HepG2 (cell line): ENCODE results near the gene SLC7A10. TPM values are rescaled to one million over a fixed set of nuclear protein-coding genes. Genes with fewer than 3 reads are reported as not detected.

ENCODE experiments used
- CENPBD1 ChIP-seq: sonication (generic); formaldehyde crosslinking; IDR thresholded peaks from 2 replicates; pipeline ENCODE4 v1.8.0; 2022; ENCODE audit warnings: missing genetic modification reagents, low read depth, mild to moderate bottlenecking, borderline replicate concordance
- CTCF ChIP-seq: sonication (generic); formaldehyde crosslinking; IDR thresholded peaks from 2 replicates; pipeline ENCODE4 v1.5.0; 2020; ENCODE audit warnings: mild to moderate bottlenecking, missing genetic modification reagents, moderate library complexity
- KIAA2018 ChIP-seq: sonication (generic); formaldehyde crosslinking; IDR thresholded peaks from 2 replicates; pipeline ENCODE4 v1.5.0; 2020; ENCODE audit warnings: mild to moderate bottlenecking, missing genetic modification reagents, borderline replicate concordance
- KMT2A ChIP-seq: sonication (generic); formaldehyde crosslinking; IDR thresholded peaks from 2 replicates; pipeline ENCODE4 v1.4.0; 2020; ENCODE audit warnings: missing genetic modification reagents
- MXD4 ChIP-seq: IDR thresholded peaks from 2 replicates; pipeline ENCODE4 v1.6.1; 2016; ENCODE audit warnings: mild to moderate bottlenecking, missing biosample characterization, missing genetic modification reagents
- NFKBIZ ChIP-seq: IDR thresholded peaks from 2 replicates; pipeline ENCODE4 v1.6.1; 2018; ENCODE audit warnings: missing genetic modification reagents, missing compliant biosample characterization
- PHF8 ChIP-seq: sonication (generic); formaldehyde crosslinking; IDR thresholded peaks from 2 replicates; pipeline ENCODE4 v1.5.0; 2020; ENCODE audit warnings: missing genetic modification reagents
- PITX1 ChIP-seq: sonication (generic); formaldehyde crosslinking; IDR thresholded peaks from 2 replicates; pipeline ENCODE4 v1.5.1; 2020; ENCODE audit warnings: mild to moderate bottlenecking, missing genetic modification reagents
- SNAPC2 ChIP-seq: sonication (generic); formaldehyde crosslinking; IDR thresholded peaks from 2 replicates; pipeline ENCODE4 v1.8.1; 2022; ENCODE audit warnings: mild to moderate bottlenecking, missing genetic modification reagents
- THAP7 ChIP-seq: sonication (generic); formaldehyde crosslinking; IDR thresholded peaks from 2 replicates; pipeline ENCODE4 v1.8.1; 2023; ENCODE audit warnings: mild to moderate bottlenecking, missing genetic modification reagents
- ZBTB10 ChIP-seq: sonication (generic); formaldehyde crosslinking; IDR thresholded peaks from 2 replicates; pipeline ENCODE4 v1.4.0; 2020; ENCODE audit warnings: missing genetic modification reagents, borderline replicate concordance
- ZC3H4 ChIP-seq: sonication (generic); formaldehyde crosslinking; IDR thresholded peaks from 2 replicates; pipeline ENCODE4 v1.4.0; 2020; ENCODE audit warnings: missing genetic modification reagents, borderline replicate concordance
- ZFP36L1 ChIP-seq: sonication (generic); formaldehyde crosslinking; IDR thresholded peaks from 2 replicates; pipeline ENCODE4 v1.8.0; 2022; ENCODE audit warnings: mild to moderate bottlenecking, missing genetic modification reagents, moderate library complexity
- ZIK1 ChIP-seq: sonication (generic); formaldehyde crosslinking; IDR thresholded peaks from 2 replicates; pipeline ENCODE4 v1.5.0; 2020; ENCODE audit warnings: mild to moderate bottlenecking, low read depth, missing genetic modification reagents, borderline replicate concordance
- ZNF12 ChIP-seq: sonication (generic); formaldehyde crosslinking; IDR thresholded peaks from 2 replicates; pipeline ENCODE4 v1.5.0; 2020; ENCODE audit warnings: missing genetic modification reagents
- ZNF3 ChIP-seq: IDR thresholded peaks from 2 replicates; pipeline ENCODE4 v1.7.0; 2017; ENCODE audit warnings: inconsistent platforms
- ZNF670 ChIP-seq: sonication (generic); formaldehyde crosslinking; IDR thresholded peaks from 2 replicates; pipeline ENCODE4 v1.8.0; 2022; ENCODE audit warnings: mild to moderate bottlenecking, missing genetic modification reagents, borderline replicate concordance
- polyA plus RNA-seq, 8 experiments: library from polyadenylated mRNA; depleted of rRNA in 3 of 8; stranded (reverse) in 7 of 8; unstranded in 1 of 8; fragments of >200 nt; fragmentation: Illumina TruSeq in 4 of 8; extraction: Trizol in 4 of 8; gene quantifications; 2 replicates each; pipeline versions ENCODE4 v1.2.1 to v1.2.3, GENCODE V29; 2011 to 2016; ENCODE audit warnings: low read depth in 4 of 8, missing spikeins in 1 of 8, mixed read lengths in 1 of 8; ENCODE audit not compliant: insufficient read depth in 1 of 8
- total RNA-seq, 5 experiments: library from RNA; depleted of rRNA; stranded (reverse); fragments of >200 nt; fragmentation: Illumina TruSeq; extraction: Trizol; gene quantifications; 2 replicates each; pipeline ENCODE4 v1.2.3, GENCODE V29; 2016; ENCODE audit warnings: low read depth in 1 of 5

Gene SLC7A10
- total and polyA plus RNA-seq, 2 of the 13 experiments (the other 11 are each of a cell fraction or from before 2014, with no cell fraction given), result 1.1 to 2.2 TPM

- TF ChIP-seq MXD4 (CRISPR knock-in tag) (no peak), CTCF (CRISPR knock-in tag) (no peak), ZC3H4 (no peak; the same call in 1 of the 2 replicates), PHF8 (CRISPR knock-in tag) (no peak), KIAA2018 (no peak), CENPBD1 (CRISPR knock-in tag) (no peak), ZNF670 (no peak), ZBTB10 (CRISPR knock-in tag) (no peak), ZFP36L1 (CRISPR knock-in tag) (no peak), SNAPC2 (CRISPR knock-in tag) (no peak), ZIK1 (CRISPR knock-in tag) (no peak), ZNF12 (peak; percentile 56; the same call in 1 of the 2 replicates), NFKBIZ (no peak), ZNF3 (no peak), PITX1 (CRISPR knock-in tag) (no peak), KMT2A (no peak), THAP7 (0 out of 2 replicates have a peak, but pooled peaks have one; percentile 29)
Observed at GRCh38 chr19:33248553-33248953, 22.9 kb upstream of the SLC7A10 start (continued).
